Osteoblast (primary cell): ENCODE results near the gene PARL. TPM values are rescaled to one million over a fixed set of nuclear protein-coding genes. Genes with fewer than 3 reads are reported as not detected.
A peak's percentile ranks its signal among the peaks of the same experiment; 100 is the strongest.

Source experiments
- DNase-seq: peaks from one replicate; pipeline ENCODE4 v3.0.0; 2011; ENCODE audit warnings: low spot score, mixed read lengths; ENCODE audit not compliant: insufficient read length; ENCODE audit errors: missing footprints
- H2AFZ ChIP-seq: 2 replicates; pipeline ENCODE4 v1.6.0; 2011; ENCODE audit warnings: mild to moderate bottlenecking, low read length
- H3K27ac ChIP-seq: 2 replicates; pipeline ENCODE4 v1.5.1; 2011; ENCODE audit warnings: mild to moderate bottlenecking, low read depth, low read length, moderate library complexity
- H3K27me3 ChIP-seq: 2 replicates; pipeline ENCODE4 v1.6.0; 2012; ENCODE audit warnings: mild to moderate bottlenecking, control low read depth, inconsistent platforms, low read length, moderate library complexity; ENCODE audit not compliant: insufficient read depth
- H3K36me3 ChIP-seq: 2 replicates; pipeline ENCODE4 v1.5.1; 2011; ENCODE audit warnings: mild to moderate bottlenecking, low read length, control low read depth, moderate library complexity; ENCODE audit not compliant: insufficient read depth
- H3K4me1 ChIP-seq: 2 replicates; pipeline ENCODE4 v1.5.1; 2011; ENCODE audit warnings: mild to moderate bottlenecking, low read length, control low read depth, moderate library complexity; ENCODE audit not compliant: insufficient read depth
- H3K4me2 ChIP-seq: 2 replicates; pipeline ENCODE4 v1.6.0; 2011; ENCODE audit warnings: mild to moderate bottlenecking, low read length; ENCODE audit not compliant: insufficient read depth
- H3K4me3 ChIP-seq: fragments of 200-600 bp; sonication (generic); 3 replicates; pipeline ENCODE4 v1.5.1; 2012; ENCODE audit warnings: mild to moderate bottlenecking, low read length, inconsistent platforms; ENCODE audit not compliant: insufficient read depth
- H3K79me2 ChIP-seq: 2 replicates; pipeline ENCODE4 v1.6.0; 2012; ENCODE audit warnings: mild to moderate bottlenecking, low read length, control low read depth, inconsistent platforms; ENCODE audit not compliant: insufficient read depth
- H3K9me3 ChIP-seq: 2 replicates; pipeline ENCODE4 v1.5.1; 2011; ENCODE audit warnings: low read depth, low read length, control low read depth
- H4K20me1 ChIP-seq: 2 replicates; pipeline ENCODE4 v1.6.0; 2012; ENCODE audit warnings: mild to moderate bottlenecking, low read length, control low read depth; ENCODE audit not compliant: insufficient read depth
- total RNA-seq: library from RNA; depleted of rRNA; stranded (reverse); fragments of >200 nt; gene quantifications from 2 replicates; pipeline ENCODE4 v1.2.3, GENCODE V29; 2012
- TF ChIP-seq, protein P1 (sequence below): IDR thresholded peaks from 2 replicates; pipeline ENCODE4 v1.5.1; 2011; ENCODE audit warnings: mild to moderate bottlenecking, low read depth, low read length, moderate library complexity; ENCODE audit errors: extremely low read depth

The PARL gene
- total RNA-seq, 1 donor, result 34.0 TPM

DNA sequence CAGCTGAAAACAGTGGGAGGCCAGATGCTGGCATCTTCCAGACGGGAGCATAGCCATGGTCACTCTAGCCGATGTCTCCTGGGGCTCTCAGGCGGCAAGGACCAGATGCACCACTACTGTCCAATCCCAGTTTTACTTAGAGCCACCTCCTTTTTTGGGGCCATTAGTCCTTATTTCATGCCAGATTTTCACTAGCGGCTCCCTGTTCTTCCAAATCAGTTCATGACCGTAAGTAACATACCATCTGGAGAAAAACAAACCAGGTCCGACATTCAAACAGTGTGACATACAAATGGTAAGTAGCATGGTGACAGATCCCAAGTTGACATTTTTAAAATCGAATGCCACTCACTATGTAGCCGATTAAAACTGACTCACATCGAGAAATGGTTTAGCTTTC is 55.2 kb downstream of the PARL start:
- H3K4me2 ChIP-seq, result no peak overlapping the region
- H3K27ac ChIP-seq, result no peak overlapping the region
- H3K4me3 ChIP-seq, result no peak overlapping the region
- no peaks in the 10 kb centered on the region for H3K9me3 ChIP-seq
- H3K79me2 ChIP-seq, result no peaks in the 10 kb centered on the region
- peaks cover 32% of the 10 kb centered on the region for H3K36me3 ChIP-seq
- H3K27me3 ChIP-seq, result no peaks in the 10 kb centered on the region
- TF ChIP-seq, protein P1, sequence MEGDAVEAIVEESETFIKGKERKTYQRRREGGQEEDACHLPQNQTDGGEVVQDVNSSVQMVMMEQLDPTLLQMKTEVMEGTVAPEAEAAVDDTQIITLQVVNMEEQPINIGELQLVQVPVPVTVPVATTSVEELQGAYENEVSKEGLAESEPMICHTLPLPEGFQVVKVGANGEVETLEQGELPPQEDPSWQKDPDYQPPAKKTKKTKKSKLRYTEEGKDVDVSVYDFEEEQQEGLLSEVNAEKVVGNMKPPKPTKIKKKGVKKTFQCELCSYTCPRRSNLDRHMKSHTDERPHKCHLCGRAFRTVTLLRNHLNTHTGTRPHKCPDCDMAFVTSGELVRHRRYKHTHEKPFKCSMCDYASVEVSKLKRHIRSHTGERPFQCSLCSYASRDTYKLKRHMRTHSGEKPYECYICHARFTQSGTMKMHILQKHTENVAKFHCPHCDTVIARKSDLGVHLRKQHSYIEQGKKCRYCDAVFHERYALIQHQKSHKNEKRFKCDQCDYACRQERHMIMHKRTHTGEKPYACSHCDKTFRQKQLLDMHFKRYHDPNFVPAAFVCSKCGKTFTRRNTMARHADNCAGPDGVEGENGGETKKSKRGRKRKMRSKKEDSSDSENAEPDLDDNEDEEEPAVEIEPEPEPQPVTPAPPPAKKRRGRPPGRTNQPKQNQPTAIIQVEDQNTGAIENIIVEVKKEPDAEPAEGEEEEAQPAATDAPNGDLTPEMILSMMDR, result no peak
- H4K20me1 ChIP-seq, result no peaks in the 10 kb centered on the region
- no peak overlapping the region for H2AFZ ChIP-seq
- H3K4me1 ChIP-seq, result peaks cover 3% of the 10 kb centered on the region
- no peak for DNase-seq

DNA sequence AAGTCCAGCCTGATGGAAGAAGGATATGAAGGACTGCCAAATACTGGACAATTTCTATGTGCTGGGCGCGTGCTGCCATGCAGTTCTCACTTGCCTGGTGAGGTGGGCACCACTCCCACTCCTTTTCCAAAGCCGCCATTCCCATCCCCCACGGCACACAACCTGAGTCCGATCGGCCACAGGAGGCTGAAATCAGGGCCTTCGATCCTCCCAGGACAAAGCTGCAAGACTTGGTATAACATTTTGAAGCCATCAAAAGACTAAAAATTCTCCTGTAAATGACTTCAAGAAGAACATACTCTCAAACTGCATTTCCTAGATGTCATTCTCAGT is 56.2 kb downstream of the PARL start:
- Histone ChIP-seq H2AFZ (no peak overlapping the region), H3K79me2 (no peaks in the 10 kb centered on the region), H3K27ac (no peak overlapping the region), H4K20me1 (no peaks in the 10 kb centered on the region), H3K4me1 (peaks cover 6% of the 10 kb centered on the region), H3K4me2 (no peak overlapping the region), H3K4me3 (no peak overlapping the region), H3K9me3 (no peaks in the 10 kb centered on the region), H3K27me3 (no peaks in the 10 kb centered on the region), H3K36me3 (peaks cover 27% of the 10 kb centered on the region)
- TF ChIP-seq, protein P1, result no peak
- DNase-seq, result no peak

DNA sequence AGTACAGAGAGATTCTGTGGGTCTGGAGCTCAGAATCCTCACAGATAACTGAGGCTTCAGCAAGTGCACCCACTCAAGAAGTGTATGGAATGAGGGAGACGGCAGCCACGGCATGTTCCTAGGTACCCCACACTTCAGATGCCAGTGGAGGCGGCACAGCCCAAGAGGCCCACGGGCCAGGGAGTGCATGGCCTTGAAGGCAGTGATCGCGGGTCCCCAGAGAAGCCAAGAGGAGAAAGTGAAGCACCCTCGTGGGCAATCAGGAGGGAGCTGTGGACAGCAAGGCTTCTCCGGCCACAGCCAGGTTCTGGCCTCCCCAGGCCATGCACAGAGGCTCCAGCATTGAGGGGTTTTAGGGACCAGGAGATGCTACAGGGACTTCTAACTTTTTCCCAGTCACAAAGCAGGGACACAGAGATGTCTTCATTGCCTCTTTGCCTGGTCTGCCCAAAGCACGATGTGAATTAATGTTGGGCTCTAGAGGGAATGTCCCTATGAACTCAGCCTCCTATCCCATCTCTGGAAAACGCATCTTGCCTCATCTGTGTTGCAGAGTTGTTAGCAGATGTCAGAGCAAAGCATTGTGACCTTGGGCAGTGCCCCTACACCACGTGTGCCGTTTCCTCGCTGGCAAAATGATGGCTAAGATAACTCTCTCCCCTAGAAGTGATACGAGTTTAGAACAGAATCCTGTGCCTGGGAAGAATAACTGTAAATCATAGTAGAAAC is 56.7 kb downstream of the PARL start:
- TF ChIP-seq, protein P1, result no peak
- Histone ChIP-seq H3K9me3 (no peaks in the 10 kb centered on the region), H4K20me1 (no peaks in the 10 kb centered on the region), H3K4me2 (no peak overlapping the region), H3K4me3 (no peak overlapping the region), H3K79me2 (no peaks in the 10 kb centered on the region), H2AFZ (no peak overlapping the region), H3K4me1 (peaks cover 6% of the 10 kb centered on the region), H3K27ac (no peak overlapping the region), H3K36me3 (peaks cover 25% of the 10 kb centered on the region), H3K27me3 (no peaks in the 10 kb centered on the region)
- DNase-seq, result no peak

DNA sequence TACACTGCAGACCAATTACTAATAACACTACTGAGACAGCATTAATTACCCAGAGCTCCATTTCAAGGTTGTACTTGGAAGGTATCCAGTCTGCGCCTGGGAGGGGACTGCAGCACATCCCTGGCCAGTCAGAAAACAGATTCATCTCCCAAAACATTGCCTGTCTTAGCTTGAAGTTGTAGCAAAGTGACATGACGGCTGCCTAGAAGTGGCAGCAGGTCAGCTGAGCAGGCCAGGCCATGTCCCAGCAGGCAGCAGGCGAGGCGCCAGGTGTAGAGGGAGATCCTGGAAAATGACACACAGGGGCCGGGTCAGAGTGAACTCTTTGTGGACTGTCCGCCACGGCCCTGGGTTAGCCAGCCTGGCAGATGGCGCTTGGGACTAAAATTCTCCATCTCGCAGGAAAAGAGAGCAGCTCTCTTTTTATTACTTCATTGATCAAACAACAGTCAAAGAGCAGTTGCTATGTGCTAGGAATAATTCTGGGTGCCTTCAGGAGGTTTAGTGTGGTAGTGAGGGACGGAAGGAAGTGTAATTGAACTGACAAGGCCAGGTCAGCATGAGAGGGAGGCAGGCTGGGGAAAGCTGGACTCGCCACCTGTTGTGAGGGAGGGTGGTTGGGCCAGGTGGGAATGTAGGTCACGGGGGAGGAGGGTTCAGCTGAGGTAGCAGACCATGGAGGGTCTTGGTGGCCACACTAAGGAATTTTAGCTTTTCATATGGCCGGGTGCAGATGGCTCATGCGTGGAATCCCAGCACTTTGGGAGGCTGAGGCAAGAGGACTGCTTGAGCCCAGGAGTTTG is 58.0 kb downstream of the PARL start:
- no peak overlapping the region for H3K4me3 ChIP-seq
- peaks cover 6% of the 10 kb centered on the region for H3K4me1 ChIP-seq
- H3K4me2 ChIP-seq, result no peak overlapping the region
- no peak overlapping the region for H3K27ac ChIP-seq
- H2AFZ ChIP-seq, result no peak overlapping the region
- peak; percentile 83 for DNase-seq
- H3K9me3 ChIP-seq, result no peaks in the 10 kb centered on the region
- H4K20me1 ChIP-seq, result no peaks in the 10 kb centered on the region
- no peaks in the 10 kb centered on the region for H3K27me3 ChIP-seq
- peaks cover 15% of the 10 kb centered on the region for H3K36me3 ChIP-seq
- H3K79me2 ChIP-seq, result no peaks in the 10 kb centered on the region
- TF ChIP-seq, protein P1, result no peak
